Nucleus accumbens (tissue), 56 donors: Measurements from ENCODE around the gene AMDHD1.

ENCODE experiments used
- DNase-seq, 56 donors: peaks; one replicate each; lab custom pipeline; 2025; lab: John Stamatoyannopoulos, UW

Gene AMDHD1, protein sequence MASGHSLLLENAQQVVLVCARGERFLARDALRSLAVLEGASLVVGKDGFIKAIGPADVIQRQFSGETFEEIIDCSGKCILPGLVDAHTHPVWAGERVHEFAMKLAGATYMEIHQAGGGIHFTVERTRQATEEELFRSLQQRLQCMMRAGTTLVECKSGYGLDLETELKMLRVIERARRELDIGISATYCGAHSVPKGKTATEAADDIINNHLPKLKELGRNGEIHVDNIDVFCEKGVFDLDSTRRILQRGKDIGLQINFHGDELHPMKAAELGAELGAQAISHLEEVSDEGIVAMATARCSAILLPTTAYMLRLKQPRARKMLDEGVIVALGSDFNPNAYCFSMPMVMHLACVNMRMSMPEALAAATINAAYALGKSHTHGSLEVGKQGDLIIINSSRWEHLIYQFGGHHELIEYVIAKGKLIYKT

DNA sequence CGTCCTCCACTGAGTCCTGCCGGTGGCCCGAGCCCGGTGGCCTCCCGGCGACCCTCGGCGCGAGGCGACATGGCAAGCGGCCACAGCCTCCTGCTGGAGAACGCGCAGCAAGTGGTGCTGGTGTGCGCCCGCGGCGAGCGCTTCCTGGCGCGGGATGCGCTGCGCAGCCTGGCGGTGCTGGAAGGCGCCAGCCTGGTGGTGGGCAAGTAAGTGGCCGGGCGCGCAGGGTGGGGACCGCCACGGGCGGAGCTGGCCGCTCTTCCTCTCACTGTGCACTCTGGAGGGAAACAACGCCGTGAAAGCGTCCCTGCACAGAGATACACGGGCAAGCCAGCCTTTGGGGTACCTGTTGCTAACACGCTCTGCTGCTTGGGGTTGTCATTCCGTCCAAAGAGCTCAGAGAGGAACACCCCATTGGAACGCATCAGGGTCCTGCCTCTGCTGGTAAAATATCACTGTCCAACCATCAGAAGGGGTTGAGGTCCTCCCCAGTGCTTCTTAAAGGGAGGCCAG is at the start of gene AMDHD1:
AMDHD1 (plus strand) TSS at position 2 of the 513 bp plus-strand sequence; CDS start at position 70, 68 bp downstream.
- DNase-seq: peak in 36 of 56 donors; percentile 13 to 77 (median 44)

DNA sequence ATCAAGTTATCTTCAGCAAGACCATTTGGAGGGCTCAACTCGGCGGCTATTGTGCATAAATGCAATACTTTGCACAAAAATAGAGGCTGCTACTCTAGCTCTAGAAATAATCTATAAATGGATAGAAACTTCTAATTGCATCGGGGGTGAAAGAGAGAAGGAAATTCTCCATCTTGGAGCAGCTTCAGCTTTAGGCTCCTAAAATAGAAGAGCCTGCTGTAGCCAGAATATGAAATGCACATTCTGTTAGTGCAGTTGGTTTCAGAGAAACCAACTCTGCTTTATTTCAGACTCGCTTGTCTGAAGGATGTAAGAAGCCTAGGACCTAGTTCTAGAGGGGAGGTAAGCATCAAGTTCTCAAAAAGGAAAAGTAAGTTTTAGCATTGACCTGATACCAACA is 46.3 kb upstream of the AMDHD1 start:
- DNase-seq: no peak

DNA sequence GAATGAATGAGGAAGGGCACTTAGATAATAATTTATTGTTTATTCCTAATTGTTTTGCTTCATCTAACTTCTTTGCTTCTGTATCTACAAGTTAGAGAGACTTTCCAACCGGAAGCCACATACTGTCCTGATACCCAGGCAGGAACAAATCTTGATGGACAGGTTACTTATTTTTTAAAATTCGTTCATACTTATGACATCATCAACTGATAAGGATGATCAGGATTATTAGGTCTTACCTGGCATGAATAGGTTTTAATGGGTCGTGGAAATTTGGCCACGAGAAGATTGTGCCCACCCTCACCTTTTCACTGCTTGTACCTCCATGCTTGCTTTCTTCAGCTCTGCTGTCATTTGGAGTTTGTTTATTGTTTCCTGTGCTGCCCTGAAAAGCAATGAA is 45.0 kb upstream of the AMDHD1 start:
- no peak for DNase-seq

DNA sequence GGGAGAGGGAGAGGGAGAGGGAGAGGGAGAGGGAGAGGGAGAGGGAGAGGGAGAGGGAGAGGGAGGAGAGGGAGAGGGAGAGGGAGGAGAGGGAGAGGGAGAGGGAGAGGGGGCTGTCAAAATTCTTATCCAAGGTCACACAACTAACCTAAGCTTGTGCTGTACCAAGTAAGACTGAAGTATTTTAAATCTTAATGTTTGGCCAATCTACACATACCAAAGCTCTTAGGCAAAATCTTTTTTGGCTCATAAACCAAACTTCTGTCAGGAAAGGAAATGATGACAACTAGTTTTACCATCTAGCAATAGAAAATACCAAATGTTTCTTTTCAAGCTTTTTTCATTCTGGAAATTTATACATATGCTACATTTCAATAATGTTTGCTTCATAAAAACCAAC is 34.6 kb upstream of the AMDHD1 start:
- DNase-seq: no peak

DNA sequence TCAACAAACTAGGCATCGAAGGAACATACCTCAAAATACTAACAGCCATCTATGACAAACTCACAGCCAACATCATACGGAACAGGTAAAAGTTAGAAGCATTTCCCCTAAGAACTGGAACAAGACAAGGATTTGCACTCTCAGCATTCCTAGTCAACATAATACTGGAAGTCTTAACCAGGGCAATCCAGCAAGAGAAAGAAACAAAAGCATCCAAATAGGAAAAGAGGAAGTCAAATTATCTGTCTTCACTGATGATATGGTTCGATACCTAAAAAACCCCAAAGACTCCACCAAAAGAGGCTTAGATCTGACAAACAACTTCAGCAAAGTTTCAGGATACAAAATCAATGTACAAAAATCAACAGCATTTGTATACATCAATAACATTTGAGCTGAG is 33.3 kb upstream of the AMDHD1 start:
- no peak for DNase-seq

DNA sequence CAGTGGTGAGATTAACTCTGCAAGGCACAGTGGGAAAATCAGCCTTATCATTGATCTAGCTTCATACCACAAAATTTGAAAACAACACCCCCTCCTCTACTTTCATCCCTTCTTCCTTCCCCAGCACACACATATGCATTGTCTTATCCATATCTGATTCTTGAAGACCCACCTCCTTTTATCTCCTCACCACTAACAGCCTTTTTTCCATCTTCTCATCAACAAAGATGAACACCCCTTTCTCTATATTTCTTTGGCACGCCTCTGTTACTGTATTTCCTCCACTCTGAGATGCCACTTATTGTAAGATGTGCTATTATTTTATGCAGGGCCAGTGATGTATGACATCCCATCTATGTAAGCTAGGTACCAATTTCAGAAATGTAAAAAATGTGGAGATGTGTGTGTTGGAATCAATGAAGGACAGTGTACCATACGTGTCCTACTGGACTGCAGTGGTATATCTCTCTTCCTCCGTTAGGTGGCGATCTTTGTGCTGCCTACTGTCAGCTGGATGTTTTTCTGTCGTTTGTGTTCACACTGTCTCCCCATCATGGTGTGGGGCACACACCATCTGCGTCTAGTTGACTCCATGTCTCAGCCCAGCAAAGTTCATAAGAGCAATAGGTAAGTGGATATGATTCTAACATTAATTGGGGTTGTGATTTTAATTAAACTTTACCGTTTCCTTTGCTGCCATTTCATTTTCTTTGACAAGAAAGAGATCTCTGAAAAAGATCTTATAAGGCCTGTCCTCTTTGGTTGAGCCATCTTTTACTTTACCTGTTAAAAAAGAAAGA is 24.7 kb upstream of the AMDHD1 start:
- DNase-seq: peak in 22 of 56 donors; percentile 1 to 34 (median 12)

DNA sequence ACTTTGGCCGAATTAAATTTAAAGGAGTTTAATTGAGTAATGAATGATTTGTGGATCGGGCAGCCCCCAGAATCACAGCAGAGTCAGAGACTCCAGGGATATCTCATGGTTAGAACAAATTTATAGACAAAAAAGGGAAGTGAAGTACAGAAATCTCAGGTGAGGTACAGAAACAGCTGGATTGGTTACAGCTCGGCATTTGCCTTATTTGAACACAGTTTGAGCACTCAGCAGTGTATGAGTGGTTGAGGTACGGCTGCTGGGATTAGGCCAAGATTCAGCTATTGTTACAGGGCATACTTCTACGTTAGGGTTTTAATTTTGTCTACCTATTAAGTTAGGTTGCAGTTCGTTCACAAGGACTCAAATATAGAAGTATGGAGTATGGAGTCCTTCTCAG is 24.0 kb upstream of the AMDHD1 start:
- DNase-seq: no peak

DNA sequence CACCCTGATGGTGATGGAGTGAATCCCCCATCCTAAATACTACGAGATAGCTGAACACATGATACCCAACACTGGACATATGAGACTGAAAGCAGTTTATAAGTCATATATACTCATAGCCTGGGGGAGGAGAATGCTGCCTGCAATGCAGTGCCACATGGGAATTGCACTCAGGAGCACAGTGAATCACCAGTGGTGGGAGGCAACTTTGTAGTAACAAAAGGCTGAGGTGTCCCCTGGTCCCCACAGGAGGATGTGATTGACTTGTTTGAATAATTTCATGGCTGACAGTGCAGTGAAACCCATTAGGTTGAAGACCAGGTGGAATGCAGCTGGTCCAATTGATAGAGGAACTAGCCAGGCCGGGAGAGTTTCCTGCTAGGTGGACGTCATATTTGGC is 20.9 kb upstream of the AMDHD1 start:
- peak in 10 of 56 donors; percentile 0 to 52 (median 4) for DNase-seq

DNA sequence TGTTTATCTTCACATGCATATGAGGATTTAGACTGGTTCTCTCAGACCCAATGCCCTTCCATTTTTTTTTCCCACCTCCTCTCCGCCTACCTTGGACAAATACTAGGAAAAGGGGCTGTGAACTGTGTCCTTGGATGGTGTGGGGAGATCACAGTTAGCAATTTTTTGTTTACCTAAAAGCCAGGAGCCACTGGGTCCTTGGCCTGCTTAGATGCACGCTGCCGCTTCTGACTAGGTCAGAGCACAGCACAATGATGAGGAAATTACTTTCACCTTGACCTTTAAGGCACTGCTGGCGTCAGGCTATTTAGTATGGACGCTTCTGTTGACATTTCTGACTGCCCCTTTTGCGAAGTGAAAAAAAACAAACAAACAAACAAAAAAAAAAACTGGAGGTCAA is 2.6 kb upstream of the AMDHD1 start:
- no peak for DNase-seq

DNA sequence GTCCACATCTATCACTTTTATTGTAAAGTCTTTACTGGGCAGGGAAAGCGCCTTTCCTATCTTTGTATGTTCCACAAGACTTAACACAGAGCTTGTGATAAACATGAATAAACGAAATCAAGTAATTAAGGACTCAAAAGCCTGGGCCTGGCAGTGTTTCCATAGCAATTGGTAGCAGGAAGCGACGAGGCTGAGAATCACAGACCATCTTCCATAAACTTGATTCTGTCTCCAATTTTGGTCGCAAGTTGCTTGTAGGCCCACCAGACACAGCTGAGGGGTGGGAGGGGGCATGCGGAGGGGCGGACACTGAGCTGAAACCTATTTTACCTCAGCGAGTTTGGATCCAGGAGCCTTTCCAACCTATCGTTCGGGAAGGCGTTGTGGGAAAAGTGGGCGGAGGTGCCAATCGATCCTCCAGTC is 1.0 kb upstream of the AMDHD1 start:
- DNase-seq: peak in 1 of 56 donors; percentile 65

DNA sequence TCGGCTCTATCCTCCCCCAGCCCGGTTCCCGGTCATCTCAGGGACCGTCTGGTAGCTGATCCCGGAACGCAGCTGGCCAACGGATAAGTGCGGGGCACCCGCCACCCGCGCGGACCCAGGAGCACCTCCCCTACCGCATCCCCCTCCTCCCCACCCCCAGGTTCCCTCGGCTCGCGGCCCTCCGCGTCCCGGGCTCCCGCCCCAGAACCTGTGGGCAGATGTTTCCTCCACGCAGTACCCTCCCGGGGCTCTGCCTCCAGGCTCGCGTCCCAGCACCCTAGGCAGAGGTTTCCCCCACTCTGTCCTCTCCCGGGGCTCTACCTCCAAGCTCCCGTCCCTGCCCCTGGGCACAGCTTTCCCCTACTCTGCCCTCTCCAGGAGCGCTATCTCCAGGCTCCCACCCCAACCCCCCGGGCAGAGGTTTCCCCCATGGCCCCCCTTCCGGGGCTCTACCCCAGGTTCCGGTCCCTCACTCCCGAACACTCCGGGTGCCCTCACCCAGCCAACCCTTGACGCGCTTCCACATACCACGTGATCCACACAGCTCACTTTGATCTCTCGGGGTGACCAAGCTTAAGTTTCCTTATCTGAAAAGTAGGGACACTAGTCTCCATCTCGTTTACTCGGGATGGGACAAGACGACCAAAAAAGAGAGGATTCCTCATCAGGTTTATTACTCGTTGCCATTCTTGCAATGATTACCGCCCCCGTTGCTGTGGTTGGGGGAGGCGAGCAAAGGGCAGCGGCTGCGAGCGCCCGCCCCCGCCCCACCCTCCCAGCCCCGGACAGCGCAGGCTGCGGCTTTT is 404 bp upstream of the AMDHD1 start, which contains the start of gene CCDC38:
CCDC38 (minus strand) TSS at position 91 of the 806 bp plus-strand sequence. CDS start 6,105 bp downstream, outside the sequence.
- peak in 53 of 56 donors; percentile 14 to 87 (median 64) for DNase-seq

DNA sequence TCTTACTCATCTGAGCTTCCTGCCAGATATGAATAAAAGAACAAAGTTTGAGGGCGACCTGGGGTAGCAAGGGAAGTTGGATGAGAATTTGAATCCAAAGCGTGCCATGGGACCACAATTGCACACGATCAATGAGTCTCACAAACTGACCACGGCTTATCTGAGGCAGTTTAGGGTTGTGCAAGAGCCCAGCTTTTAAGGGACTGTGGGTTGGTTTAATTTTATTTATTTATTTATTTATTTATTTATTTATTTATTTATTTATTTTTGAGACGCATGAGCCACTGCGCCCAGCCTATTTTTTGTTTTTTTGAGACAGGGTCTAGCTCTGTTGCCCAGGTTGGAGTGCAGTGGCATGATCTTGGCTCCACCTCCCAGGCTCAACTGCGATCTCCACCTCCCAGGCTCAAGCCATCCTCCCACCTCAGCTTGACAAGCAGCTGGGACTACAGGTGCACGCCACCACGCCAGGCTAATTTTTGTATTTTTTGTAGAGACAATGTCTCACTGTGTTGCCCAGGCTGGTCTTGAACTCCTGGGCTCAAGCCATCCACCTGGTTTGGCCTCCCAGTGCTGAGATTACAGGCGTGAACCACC is 1.1 kb downstream of the AMDHD1 start:
- no peak for DNase-seq

DNA sequence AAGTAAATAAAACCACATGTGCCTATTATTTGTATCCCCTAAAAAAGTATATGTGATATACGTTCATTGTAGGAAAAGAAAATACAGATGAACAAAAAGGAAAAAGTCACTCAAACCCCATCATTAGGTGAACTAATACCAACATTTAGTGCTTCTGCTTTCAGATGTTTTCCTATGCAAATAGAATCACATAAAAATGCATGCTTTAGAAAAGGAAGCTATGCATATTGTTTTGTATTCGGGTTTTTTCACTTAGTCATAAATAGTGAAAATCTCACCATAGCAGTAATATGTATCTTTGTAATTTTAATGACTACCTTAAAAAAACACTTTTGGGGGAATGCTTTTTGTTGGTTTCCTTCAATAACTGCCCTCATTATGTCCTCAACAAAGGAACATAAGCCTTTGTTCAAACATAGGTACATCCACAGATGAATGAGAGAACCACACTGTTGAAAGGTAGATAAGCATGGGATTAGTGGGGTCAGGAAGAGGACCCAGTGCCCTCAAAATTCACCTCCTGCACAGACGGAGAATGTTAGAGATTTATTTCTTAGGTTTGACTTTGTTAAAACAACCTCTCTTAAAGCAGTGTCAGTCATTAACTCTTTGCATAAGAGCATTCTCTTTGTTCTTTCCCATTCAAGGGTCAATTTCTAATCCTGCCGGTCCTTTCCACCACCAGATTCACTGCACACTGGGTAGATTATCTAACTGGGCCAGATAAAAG is 6.5 kb downstream of the AMDHD1 start:
- DNase-seq: no peak

DNA sequence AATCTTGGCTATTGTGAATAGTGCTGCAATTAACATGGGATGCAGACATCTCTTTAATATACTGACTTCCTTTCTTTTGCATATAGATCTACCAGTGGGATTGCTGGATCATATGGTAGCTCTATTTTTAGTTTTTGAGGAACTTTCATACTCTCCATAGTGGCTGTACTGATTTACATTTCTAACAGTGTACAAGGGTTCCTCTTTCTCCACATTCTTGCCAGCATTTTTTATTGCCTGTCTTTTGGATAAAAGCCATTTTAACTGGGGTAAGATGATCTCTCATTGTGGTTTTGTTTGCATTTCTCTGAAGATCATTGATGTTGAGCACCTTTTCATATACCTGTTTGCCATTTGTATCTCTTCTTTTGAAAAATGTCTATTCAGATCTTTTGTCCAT is 8.4 kb downstream of the AMDHD1 start:
- DNase-seq: no peak

DNA sequence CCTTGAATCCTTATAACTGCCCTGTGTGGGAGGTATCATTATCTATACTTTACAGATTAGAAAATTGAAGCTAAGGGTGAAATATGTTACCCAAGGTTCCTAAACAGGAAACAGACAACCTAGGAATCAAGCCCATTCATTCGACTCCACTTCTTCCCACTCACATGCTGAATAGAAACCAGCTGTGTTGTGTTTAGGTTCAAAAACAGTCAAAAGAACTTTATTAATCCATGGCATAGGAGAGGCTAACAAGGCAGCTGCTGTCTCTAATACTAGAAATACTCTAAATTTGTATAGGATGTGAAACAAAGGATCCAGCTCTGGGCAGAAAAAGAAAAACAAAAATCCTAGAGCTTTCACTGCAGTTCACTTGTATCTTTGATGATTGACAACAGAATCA is 9.9 kb downstream of the AMDHD1 start:
- no peak for DNase-seq

DNA sequence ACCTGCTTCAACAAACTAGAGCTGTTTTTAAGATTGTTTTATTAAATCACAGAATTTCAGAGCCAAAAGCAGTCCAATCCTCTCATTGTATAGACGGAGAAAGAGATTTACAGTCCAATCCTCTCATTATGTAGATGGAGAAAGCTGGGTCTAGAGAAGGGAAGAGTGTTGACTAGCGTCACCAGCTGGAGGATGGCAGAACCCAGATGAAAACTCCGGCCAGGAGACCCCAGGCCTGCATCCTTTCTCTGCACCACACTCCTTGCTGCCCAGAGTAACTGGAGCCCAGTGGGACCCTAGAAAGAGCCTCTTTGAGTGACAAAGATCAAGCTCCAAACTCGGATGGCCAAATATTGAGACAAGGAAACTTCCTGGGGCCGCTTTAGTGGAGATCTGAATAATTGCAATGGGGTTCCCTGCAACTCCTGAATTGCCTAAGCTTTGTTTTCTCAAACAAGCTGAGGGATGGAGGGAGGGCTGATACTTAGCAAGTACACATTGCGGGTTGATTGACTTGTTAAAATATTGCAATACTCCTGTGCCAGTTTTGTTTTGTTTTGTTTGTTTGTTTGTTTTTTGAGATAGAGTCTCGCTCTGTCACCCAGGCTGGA is 12.5 kb downstream of the AMDHD1 start:
- no peak for DNase-seq

DNA sequence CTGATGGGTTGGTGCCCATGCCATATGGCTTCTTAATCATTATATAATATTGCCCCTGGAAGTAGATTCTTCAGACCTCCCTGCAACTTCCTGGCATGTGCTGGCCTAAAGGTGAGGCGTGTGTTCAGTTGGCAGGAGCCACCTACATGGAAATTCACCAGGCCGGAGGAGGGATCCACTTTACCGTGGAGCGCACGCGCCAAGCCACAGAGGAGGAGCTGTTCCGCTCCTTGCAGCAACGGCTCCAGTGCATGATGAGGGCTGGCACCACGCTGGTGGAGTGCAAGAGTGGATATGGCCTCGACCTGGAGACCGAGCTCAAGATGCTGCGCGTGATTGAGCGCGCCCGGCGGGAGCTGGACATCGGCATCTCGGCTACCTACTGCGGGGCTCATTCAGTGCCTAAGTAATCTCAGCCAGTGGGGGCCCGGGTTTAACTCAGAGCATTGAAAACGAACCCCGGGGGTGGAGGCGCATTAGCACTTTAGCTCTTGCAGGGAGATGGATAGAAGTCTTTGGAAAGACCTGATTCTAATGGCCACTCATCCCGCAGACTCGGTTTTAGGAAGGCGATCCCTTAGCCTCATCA is 13.5 kb downstream of the AMDHD1 start:
- peak in 11 of 56 donors; percentile 2 to 18 (median 9) for DNase-seq

DNA sequence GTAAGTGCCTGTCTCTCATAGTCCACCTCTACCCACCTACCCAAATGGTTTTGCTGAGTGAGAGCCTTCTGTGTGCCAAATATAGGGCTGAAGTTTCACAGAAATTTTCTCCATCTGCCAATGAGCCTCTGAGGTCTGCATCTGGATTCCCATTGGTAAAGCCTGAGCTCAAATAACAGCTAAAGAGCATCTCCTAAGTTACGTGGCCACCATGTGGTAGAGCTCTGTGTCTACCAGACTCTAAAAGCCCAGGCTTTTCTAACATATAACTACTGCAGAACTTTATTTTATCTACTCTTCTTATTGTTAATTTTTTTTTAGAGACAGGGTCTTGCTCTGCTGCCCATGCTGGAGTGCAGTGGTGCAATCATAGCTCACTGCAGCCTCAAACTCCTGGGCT is 16.0 kb downstream of the AMDHD1 start:
- no peak for DNase-seq
